GM21825 (cell line): ENCODE data around the gene PGLYRP2.

Experiments used
- ATAC-seq: cut with Tn5 transposase; IDR thresholded peaks from one replicate; pipeline ENCODE4 v1.9.1; 2021; ENCODE audit warnings: mild to moderate bottlenecking, moderate library complexity; ENCODE audit not compliant: unreplicated experiment

Gene PGLYRP2

DNA sequence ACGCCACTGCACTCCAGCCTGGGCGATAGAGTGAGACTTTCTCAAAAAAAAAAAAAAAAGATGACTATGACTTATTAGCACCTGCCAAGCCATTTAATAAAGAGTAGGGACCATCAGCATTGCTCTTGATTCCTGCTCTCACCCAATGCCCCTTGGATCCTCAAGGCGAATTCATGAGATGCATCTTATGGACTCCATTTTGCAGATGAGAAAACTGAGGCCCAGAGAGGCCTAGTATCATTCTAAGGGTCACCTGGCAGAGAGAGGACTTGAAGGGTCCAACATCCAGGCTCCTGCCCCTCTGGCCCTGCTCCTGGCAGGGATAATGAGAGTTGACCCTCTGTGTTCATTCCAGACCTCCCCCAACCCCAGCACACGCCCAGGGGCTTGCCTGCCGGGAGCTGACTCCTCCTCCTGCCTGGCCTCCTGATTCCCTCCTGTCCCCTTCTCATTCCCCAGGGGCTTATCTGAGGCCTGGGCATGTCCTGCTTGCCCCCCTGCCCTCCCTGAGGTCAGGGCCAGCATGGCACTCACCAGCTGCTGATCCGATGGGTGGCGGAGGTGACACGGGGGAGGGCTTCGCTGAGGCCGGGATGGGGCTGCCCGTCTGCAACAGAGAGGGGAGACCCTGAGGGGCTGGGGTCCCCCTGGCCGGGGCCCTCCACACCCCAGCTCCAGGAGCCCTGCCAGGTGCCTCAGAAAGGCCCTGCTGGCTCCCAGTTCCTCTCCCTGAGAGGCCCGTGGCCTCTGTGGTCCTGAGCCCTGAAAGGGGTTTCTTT is 37.0 kb downstream of the PGLYRP2 start:
- no peak for ATAC-seq

DNA sequence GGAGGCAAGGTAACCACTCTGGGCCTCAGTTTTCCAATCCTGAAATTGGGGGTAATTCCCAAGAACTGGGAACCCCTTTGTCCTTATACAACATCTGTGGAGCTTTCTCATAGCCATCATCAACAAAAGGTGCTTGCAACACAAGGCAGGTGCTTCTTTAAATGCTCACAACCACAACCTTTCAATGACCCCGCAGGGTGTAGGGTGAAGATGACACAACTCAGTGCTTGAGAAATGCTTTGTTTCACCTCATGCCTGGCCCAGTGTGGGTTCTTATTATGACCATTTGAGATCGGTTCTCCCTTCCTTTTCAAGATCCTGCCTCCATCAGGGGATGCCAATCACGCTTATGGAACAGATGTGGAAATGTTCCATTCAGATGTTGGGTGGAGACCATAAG is 38.0 kb downstream of the PGLYRP2 start:
- ATAC-seq, result no peak

DNA sequence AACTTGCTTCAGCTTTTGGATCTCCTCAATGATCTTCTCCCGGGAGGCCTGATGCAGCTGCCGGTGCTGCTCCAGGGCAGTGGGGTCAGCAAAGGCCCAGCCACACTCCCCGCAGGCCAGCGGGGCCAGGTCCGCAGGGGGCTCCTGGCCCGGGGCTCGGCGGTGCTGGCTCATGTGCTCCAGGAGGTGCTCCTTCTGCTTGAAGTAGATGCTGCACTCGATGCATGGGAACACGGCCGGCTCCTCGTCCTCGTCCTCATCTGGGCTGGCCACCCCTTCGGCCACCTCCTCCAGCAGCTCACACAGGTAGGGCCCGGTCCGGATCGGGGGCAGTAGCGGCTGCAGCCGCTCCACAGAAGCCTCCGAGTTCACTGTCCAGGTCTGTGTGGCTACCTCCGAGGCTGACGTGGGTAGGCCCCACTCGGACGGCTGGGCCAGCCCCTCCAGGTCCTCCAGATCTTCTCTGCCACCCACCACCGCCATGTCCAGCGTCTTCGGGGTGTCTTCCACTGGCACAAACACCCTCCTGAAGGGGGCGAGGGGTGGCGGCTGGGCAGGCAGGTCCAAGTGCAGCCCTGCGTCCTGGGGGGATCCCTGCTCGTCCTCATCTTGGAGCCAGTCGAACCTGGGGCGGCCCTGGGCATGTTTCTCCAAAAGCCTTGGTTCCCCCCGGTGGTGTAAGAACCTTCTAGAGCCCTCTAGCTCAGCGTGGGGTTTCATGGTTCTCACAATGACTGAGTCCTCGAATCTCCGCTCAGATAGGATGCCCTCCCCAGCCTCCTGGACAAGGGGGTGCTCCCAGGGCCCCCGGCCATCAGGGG is 39.3 kb downstream of the PGLYRP2 start:
- ATAC-seq, result no peak

DNA sequence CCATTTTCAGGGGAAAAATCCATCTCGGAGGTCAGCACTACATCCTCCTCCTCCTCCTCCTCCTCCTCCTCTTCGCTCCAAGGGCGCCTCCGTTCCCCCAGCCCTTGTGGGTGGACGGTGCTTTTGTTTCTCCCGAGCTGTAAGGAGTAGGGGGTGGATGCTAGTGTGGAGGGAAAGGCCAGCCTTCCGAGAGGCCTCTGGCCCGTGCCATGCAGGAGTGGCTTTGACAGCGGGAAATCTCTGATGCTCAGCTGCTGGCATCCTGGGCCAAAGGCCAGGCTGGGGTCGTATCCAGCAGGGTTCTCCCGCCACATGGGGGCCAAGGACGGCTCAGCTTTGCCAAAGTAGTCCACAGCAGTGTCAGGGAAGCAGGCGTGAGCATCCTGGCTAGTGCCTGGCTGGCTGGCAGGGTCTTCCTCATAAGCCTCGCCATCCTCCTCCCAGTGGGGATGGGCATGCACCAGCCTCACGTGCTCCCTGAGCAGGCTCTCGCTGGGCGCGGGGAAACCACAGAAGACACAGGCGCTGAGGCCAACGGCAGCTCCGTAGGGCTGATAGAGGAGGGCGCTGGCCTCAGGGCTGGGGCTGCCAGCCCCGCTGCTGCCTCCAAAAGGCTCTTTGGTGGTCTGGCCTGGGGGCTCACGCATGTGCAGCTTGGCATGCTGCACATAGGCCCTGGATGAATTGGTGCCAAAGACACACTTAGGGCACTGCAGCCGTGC is 40.1 kb downstream of the PGLYRP2 start:
- no peak for ATAC-seq

DNA sequence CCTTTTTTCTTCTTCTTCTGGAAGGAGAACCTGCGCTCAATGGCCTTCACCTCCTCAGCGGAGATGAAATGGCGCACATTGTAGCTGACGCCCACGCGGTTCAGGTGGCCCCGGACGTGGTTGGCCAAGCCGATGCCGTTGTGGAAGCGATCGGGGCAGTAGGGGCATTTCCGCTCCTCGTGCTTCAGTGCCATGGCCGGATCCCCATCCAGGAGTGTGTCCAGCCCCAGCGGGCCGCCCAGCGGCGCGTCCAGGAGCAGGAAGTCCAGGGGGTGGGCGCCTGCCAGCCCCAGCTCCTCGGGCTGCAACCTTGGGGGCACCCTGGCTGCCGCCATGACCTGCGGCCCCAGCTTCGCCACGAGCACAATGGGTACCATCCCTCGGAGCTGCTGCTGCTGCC is 40.7 kb downstream of the PGLYRP2 start:
- ATAC-seq, result no peak

DNA sequence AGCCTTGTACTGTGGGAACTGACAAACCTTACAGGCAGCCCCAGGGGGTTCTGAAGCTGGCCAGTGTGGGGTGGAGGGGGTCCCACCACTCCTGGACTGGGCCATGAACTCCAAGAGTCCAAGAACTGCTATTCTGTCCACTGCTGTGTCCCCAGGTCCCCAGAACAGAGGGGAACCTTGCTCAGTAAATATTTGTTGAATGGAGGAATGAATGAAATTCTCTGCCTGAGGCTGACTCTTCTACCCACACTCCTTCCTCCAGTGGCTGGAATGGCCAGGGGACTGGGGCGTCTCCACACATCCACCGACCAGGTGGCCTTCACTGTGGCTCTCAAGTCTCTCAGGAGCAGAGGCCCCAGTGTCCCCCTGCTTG is 41.2 kb downstream of the PGLYRP2 start:
- ATAC-seq, result no peak

DNA sequence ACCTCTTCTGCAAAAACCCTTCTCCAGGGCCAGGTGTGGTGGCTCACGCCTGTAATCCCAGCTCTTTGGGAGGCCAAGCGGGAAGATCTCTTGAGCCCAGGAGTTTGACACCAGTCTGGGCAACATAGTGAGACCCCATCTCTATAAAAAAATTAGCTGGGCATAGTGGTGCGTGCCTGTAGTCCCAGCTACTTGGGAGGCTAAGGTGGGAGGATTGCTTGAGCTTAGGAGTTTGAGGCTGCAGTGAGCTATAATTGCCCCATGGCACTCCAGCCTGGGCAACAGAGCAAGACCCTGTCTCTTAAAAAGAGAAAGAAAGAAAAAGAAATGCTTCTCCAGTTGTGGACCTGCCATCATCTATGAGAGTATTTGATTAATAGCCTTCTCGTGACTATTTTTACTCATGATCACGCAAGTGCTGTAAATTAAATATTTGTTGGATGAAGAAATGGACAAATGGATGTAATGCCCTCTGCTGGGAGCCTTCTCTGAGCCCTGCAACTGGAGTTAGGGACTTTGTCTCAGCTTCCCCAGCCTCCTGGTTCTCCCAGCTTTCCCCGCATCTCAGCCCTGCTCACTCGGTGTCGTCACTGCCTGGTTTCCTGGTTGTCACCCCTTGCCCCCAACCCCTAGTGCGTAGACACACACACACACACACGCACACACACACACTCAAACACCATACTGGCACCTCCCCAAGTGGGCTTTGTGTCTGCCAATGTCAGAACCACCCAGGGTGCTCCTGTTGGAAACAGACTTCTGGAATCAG is 41.8 kb downstream of the PGLYRP2 start:
- no peak for ATAC-seq

DNA sequence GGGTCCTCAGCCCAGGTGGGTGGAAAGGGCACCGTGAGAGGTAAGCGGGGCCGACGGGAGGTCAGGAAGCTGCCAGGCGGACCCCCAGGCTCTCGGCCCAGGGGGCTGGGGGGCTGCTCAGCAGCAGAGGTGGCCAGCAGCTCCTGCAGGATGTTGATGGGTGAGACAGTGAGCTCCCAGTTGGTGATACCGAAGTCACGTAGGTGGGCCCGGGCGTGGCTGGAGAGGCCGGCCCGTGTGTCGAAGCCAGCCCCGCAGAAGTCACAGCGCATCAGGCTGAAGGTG is 42.5 kb downstream of the PGLYRP2 start:
- no peak for ATAC-seq

DNA sequence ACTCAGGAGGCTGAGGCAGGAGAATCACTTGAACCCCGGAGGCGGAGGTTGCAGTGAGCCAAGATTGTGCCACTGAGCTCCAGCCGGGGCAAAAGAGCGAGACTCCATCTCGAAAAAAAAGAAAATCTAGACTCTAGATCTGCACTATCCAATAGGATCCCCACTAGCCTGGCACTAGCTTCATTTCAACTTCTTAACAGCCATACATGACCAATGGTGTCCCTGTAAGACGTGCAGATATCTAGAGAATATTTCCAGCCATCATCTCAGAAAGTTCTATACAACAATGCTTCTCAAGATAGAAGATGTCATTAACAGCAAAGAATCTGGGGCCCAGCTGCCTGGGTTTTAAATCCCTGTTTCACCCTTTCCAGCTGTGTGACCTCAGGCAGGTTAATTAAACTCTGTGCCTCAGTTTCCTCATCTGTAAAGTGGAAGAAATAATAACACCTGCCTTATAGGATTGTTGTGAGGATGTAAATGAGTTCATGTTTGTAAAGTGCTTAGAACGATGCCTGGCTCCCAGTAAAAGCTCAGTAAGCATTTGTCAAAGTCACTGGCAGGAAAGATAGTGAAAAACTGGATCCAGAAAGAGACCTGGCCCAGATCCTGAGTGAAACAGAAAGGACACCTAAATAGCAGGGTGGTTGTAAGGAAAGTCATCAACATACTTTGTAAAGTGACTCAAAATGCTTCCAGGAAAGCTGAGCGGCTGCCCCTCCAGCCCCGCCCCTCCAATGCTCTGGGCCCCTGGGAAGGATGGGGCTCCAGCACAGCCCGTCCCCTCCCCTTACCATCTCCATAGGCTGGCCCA is 43.1 kb downstream of the PGLYRP2 start:
- no peak for ATAC-seq

DNA sequence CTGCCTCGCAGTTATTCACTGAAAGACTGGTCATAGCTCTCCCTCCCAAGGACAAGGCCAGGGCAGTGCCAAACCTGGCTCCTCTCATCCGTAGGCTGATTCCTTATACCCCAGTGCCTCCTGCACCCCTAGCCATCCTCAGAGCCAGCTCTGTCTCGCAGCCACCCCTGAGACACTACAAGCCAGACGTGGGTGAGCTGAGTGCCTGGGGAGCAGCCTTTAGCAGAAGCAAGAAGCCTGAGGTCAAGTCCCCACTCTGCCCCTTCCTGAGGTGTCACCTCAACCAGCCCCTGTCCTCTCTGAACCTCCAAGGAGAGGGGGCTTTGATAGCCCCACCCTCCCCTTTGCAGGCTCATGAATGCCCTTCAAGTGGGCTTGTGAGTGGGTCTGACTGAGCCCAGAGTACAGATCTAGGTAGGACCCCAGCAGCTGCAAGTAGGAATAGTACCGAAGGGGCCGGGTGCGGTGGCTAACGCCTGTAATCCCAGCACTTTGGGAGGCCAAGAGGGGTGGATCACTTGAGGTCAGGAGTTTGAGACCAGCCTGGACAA is 45.7 kb downstream of the PGLYRP2 start:
- ATAC-seq, result no peak

DNA sequence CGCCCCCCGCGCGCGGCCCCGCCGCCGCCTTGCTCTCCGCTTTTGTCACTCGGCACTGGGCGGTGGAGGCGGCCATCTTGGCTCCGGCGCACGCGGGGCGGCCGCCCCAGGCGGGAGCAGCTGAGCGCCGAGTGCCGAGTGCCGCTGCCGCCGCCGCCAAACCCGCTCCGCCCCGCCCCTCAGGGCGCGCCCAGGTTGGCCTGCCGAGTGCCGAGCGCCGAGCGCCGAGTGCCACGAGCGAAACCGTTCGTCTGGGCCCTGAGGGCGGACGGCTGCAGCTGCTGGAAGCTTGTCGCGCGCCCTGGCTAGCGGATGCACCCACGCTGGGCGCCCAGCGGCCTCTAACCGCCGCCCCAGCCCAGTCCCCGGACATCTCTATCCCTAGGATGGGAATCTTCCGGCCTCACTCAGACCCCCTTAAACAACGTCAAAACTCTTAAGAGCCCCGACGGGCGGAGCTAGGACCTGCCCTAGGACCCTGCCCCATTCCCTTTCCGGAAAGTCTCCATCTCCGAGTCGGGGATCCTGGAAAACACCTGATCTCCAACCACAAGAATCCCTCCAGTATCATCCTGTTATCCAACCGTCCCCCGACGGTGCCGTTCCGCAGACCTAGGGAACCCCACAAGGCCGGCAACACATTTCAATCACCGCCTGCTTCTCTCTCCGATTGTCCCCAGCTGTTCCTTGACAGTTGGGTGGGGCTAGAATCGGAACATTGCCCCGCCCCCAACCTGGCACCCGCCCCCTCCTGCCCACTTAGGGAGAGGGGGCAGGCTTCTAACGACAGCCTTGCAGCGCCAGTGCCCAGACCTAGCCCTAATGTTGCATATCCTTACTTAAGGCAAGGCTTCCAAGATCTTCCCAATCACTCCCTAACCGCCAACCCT is 46.4 kb downstream of the PGLYRP2 start:
- peak; percentile 50 for ATAC-seq

DNA sequence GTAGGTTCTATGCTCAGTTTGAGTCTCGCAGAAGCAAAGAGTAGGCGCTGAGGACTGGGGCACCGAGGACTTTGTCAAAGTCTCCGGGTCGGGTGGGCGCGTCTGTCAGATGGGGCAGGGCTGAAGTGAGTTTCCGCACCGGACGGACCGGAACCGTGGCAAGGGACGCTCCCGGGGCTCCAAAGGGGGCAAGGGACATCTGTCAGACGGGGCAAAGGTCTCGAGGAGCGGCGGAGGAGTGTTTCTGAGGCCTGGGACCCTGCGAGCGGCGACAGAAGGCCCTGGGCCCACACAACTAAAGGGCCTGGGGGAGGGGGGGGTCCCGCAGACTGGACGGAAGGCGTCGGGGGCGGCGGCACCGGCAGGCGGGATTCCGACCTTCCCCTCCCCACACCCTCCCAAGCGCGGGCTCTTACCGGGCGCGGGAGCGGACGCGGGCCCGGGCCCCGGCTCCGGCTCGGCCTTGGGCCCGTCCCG is 47.2 kb downstream of the PGLYRP2 start:
- peak; percentile 19 for ATAC-seq

DNA sequence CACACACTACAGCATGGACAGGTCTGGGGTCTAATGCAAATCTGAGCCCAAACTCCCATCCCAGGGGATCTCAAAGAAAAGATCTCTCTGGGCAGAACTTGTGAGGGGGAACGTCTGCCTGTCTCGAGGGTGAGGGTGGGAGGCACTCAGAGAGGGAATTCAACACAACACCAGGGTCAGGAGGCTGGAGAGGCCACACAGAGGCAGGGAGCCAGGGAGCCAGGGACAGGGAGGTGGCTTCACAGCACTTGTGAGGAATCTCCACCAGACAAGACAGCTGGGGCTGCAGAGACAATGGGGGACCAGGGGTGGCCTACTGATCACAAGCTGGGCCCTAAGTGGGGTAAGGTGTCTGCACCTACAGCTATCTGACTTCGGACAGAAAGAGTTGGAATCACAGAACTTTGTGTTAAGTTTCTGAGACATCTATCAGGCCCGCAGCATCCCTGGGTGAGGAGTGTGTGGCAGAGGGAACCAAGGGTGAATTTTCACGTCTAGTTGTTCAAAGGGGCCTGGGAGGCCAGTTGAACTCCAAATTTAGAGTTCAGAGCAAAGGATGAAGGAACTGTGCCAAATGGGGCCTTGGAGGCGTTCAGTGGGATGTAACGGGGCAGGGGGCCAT is 47.8 kb downstream of the PGLYRP2 start:
- no peak for ATAC-seq

DNA sequence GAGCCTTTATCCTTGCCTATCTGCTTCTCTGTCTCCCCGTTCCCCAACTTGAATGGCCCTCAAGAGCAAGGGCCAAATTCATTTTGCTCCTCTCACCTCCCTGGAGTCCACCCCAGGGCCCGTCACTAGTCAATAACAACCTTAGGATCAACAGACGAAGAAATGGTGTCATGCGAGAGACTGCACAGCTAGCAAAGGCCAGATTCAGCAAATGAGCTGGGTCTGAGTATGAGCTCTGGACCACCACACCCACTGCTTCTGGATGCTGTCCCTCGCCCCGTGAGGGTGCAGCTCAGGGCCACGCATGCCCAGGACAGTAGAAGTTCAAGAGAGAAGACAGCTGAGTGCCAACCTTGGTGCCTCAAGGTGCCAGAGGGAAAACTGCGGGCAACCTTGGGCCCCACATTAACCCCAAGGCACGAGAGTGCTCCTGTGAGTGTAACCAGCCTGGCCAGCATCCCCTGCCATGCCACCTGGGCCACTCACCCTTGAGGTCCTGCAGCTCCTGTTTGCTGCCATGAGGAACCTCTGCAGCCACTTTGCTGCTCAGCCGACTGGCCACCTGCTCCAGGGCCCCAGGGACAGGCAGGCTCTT is 48.7 kb downstream of the PGLYRP2 start:
- no peak for ATAC-seq

DNA sequence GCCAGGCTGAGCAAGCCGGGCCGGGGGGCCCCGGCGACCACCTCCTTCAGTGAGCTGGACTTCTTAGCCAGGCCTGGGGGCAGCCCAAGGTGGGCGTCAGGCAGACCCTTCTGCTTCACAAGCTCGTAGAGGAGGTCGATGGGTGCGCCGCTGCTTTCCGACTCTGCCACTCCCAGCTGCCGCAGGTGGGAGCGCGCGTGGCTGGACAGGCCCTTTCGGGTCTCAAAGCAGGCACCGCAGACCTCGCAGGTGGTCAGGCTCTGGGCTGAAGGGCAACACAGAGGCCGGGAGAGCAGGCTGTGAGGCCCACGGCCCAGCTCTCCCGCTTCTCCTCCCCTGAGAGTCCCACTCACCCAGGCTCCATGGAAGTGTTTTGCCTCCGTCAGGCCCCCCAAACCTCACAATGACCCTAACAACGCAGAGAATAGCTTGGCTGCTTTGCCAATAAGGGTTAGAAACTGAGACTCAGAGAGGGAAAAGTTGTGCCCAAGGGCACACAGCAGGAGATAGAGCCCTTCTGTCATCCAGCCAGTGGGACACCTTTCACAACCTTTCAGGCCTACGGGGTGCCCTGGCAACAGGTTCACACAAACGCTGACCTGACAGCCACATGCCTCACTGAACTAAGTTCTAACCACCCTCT is 49.4 kb downstream of the PGLYRP2 start:
- ATAC-seq, result no peak

DNA sequence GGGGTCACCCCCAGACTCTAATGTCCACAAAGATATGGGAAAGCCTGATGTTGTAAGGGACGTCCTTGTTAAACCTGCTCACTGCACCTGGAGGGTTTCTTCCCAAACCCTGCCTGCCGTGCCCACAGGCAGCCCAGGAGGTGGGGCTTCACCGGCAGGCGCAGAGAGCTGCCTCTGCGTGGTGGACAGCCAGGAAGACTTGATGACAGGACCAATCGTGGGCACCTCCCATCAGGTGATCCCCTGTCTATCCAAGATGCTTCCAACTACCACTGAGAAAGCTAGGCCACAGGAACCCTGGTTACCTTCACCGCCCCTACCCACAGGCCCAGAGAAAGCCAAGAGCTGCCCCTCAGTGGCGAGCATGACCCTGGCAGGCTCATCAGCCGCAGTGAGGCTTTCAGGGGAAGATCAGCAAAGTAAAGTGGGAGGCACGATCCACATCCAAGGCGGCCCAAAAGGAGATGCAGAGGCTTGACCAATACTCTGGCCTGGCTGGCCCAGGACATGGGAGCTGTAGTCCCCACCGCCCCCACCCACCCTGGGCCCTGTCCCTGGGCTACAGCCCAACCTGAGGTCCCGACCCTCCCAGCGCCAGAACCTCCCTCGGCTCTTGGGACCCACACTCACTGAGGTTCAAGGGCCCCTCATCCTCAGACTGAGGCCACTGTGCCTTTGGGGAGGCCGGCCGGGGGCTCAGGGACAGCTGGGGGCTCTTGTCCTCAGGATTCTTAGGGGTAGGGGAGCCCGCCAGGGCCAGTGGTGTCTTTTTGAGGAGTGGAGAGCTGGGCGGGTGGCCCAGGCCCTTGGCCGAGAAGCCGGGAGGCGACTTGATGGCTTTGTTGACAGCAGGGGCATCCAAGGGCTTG is 50.1 kb downstream of the PGLYRP2 start:
- ATAC-seq, result no peak
